GM12874 (cell line): ENCODE measurements around the gene HAUS8.

Source experiments
- CTCF ChIP-seq: IDR thresholded peaks from 2 replicates; pipeline ENCODE4 v1.5.1; 2011; ENCODE audit warnings: low read depth, mild to moderate bottlenecking, control low read depth, low read length, moderate library complexity; ENCODE audit not compliant: insufficient read depth

The HAUS8 gene

GRCh38 chr19:17113127-17113785, 38.0 kb upstream of the HAUS8 start:
- TF ChIP-seq CTCF = no peak

- TF ChIP-seq CTCF = no peak
These were observed 37.4 kb upstream of the HAUS8 start for GRCh38 chr19:17112700-17113099.

- TF ChIP-seq CTCF = no peak
These were observed 37.0 kb upstream of the HAUS8 start for GRCh38 chr19:17112271-17112670.

GRCh38 chr19:17111766-17112165, 36.5 kb upstream of the HAUS8 start:
- no peak for TF ChIP-seq CTCF

GRCh38 chr19:17110599-17110966, 35.3 kb upstream of the HAUS8 start:
- TF ChIP-seq CTCF = no peak

GRCh38 chr19:17109962-17110598, 34.8 kb upstream of the HAUS8 start:
- TF ChIP-seq CTCF = no peak

GRCh38 chr19:17109300-17109699, 34.0 kb upstream of the HAUS8 start:
- TF ChIP-seq CTCF = no peak
